ENCODE measurements around the gene TOMM70.

DNA sequence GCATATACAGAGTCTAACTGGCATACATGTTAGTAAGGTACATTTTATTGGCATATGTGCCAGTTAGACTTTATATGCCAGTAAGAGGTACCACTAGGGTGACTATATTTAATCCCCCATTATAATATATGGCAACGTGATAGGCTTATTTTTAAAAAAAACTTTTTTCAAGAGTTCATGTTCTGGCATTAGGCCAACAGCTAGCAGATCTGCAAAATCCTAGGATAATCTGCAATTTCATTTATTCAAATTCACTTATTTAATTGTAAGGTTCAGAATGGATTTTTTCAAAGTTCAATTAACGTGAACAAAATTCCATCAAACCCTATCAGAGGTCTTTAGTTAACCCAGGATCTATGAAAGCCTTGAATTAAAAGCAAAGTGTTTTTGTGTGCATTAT lies 34.5 kb downstream of the TOMM70 start:
- TF ChIP-seq, protein P1, sequence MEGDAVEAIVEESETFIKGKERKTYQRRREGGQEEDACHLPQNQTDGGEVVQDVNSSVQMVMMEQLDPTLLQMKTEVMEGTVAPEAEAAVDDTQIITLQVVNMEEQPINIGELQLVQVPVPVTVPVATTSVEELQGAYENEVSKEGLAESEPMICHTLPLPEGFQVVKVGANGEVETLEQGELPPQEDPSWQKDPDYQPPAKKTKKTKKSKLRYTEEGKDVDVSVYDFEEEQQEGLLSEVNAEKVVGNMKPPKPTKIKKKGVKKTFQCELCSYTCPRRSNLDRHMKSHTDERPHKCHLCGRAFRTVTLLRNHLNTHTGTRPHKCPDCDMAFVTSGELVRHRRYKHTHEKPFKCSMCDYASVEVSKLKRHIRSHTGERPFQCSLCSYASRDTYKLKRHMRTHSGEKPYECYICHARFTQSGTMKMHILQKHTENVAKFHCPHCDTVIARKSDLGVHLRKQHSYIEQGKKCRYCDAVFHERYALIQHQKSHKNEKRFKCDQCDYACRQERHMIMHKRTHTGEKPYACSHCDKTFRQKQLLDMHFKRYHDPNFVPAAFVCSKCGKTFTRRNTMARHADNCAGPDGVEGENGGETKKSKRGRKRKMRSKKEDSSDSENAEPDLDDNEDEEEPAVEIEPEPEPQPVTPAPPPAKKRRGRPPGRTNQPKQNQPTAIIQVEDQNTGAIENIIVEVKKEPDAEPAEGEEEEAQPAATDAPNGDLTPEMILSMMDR (conservative IDR thresholded peaks at IDR 0.05; ENCODE audit: low read length), result no peak
- TF ChIP-seq EZH2phosphoT487 (IDR thresholded peaks at IDR 0.05; ENCODE audit: borderline replicate concordance, low read depth, low read length), result no peak

Data from OCI-LY7 (cell line).